ENCODE results near the gene SPACA1. TPM values are rescaled to one million over a fixed set of nuclear protein-coding genes. Genes with fewer than 3 reads are reported as not detected.

Gene SPACA1
- total and polyA plus RNA-seq, 9 of the 15 experiments (the other 6 are each of a cell fraction or from before 2014, with no cell fraction given) = not detected

- Histone ChIP-seq H3K27ac (ENCODE audit: extremely low read depth, low read depth, low read length) (no peak overlapping the region), H3K9me3 (replicated peaks; ENCODE audit: control insufficient read depth, insufficient read depth, low read depth, low read length) (no peaks in the 10 kb centered on the region), H4K20me1 (replicated peaks; ENCODE audit: control insufficient read depth, insufficient read depth, low read length) (no peaks in the 10 kb centered on the region), H3K4me3 (no peak overlapping the region), H3K4me2 (ENCODE audit: insufficient read depth, low read length) (no peak overlapping the region), H3K9ac (ENCODE audit: insufficient read depth in 1 of 2, low read depth in 2 of 2, low read length in 2 of 2) (no peak overlapping the region), H3K4me1 (replicated peaks in 1 of 2; ENCODE audit: control insufficient read depth in 2 of 2, insufficient read depth in 2 of 2, low read length in 2 of 2) (no peaks in the 10 kb centered on the region), H2AFZ (ENCODE audit: low read depth, low read length) (no peak overlapping the region), H3K36me3 (ENCODE audit: control insufficient read depth, insufficient read depth, low read length) (no peaks in the 10 kb centered on the region), H3K27me3 (ENCODE audit: control insufficient read depth in 2 of 2, insufficient read depth in 2 of 2, low read length in 2 of 2) (no peaks in the 10 kb centered on the region; a peak in 2 of 5 replicates), H3K9me1 (ENCODE audit: control insufficient read depth, insufficient read depth, low read length) (no peaks in the 10 kb centered on the region), H3K79me2 (ENCODE audit: control insufficient read depth, insufficient read depth, low read length) (no peaks in the 10 kb centered on the region)
- 0% methylated on average over 2 of the region's 2 CpGs for WGBS (ENCODE audit: insufficient coverage, low coverage, missing lambda C conversion rate)
- no TSS peak for BruUV-seq (replicated peaks)
- no peak for TF ChIP-seq CBX3 (IDR thresholded peaks at IDR 0.05; ENCODE audit: borderline replicate concordance in 1 of 2, low read length in 2 of 2)
- no peak for TF ChIP-seq ZFP30 (CRISPR knock-in tag; IDR thresholded peaks at IDR 0.05; ENCODE audit: borderline replicate concordance)
- TF ChIP-seq HDAC3 (IDR thresholded peaks at IDR 0.05; ENCODE audit: borderline replicate concordance, partially characterized antibody) = no peak
- TF ChIP-seq XRCC3 (IDR thresholded peaks at IDR 0.05) = no peak
- no peak for TF ChIP-seq CHD4 (IDR thresholded peaks at IDR 0.05; ENCODE audit: insufficient read depth, insufficient replicate concordance, low read depth, low read length, poor library complexity, severe bottlenecking)
- intact Hi-C loops (cut with micrococcal nuclease) = no loop called here
- DNase-seq (ENCODE audit: extremely low read depth in 1 of 4, low spot score in 3 of 4) = no peak
- no peak for ATAC-seq
- no peak for FAIRE-seq
- POLR2A ChIA-PET = no interaction called here
- in situ Hi-C loops (cut with MboI) = no loop called here
- CTCF ChIA-PET (ENCODE audit: low intra/inter-chr PET ratio) = no interaction called here
Measured at GRCh38 chr6:88024696-88025095, 22.9 kb upstream of the SPACA1 start.

- H3K27ac ChIP-seq (ENCODE audit: extremely low read depth, low read depth, low read length) = no peak overlapping the region
- H3K9me3 ChIP-seq (replicated peaks; ENCODE audit: control insufficient read depth, insufficient read depth, low read depth, low read length) = no peaks in the 10 kb centered on the region
- H3K4me3 ChIP-seq = no peak overlapping the region
- no TSS peak for BruUV-seq (replicated peaks)
- POLR2A ChIA-PET = no interaction called here
- H3K27me3 ChIP-seq (ENCODE audit: control insufficient read depth in 2 of 2, insufficient read depth in 2 of 2, low read length in 2 of 2) = no peaks in the 10 kb centered on the region
- WGBS (ENCODE audit: insufficient coverage, low coverage, missing lambda C conversion rate) = 6% methylated on average over 1 of the region's 1 CpG
- no peak overlapping the region for H3K4me2 ChIP-seq (ENCODE audit: insufficient read depth, low read length)
- no peaks in the 10 kb centered on the region for H3K79me2 ChIP-seq (ENCODE audit: control insufficient read depth, insufficient read depth, low read length)
- DNase-seq (ENCODE audit: extremely low read depth in 1 of 4, low spot score in 3 of 4) = no peak
- no peaks in the 10 kb centered on the region for H3K4me1 ChIP-seq (replicated peaks in 1 of 2; ENCODE audit: control insufficient read depth in 2 of 2, insufficient read depth in 2 of 2, low read length in 2 of 2)
- no peaks in the 10 kb centered on the region for H4K20me1 ChIP-seq (replicated peaks; ENCODE audit: control insufficient read depth, insufficient read depth, low read length)
- no peak for ATAC-seq
- no peak overlapping the region for H3K9ac ChIP-seq (ENCODE audit: insufficient read depth in 1 of 2, low read depth in 2 of 2, low read length in 2 of 2)
- CTCF ChIA-PET (ENCODE audit: low intra/inter-chr PET ratio) = no interaction called here
- no peaks in the 10 kb centered on the region for H3K9me1 ChIP-seq (ENCODE audit: control insufficient read depth, insufficient read depth, low read length)
- FAIRE-seq = no peak
- intact Hi-C loops (cut with micrococcal nuclease) = no loop called here
- no peaks in the 10 kb centered on the region for H3K36me3 ChIP-seq (ENCODE audit: control insufficient read depth, insufficient read depth, low read length)
- in situ Hi-C loops (cut with MboI) = no loop called here
- no peak overlapping the region for H2AFZ ChIP-seq (ENCODE audit: low read depth, low read length)
- TF ChIP-seq CGGBP1 (CRISPR knock-in tag; IDR thresholded peaks at IDR 0.05) = no peak
- no peak for TF ChIP-seq ESRRA (IDR thresholded peaks at IDR 0.05; ENCODE audit: borderline replicate concordance, low read depth)
- no peak for TF ChIP-seq ZBTB1 (CRISPR knock-in tag; IDR thresholded peaks at IDR 0.05; ENCODE audit: borderline replicate concordance, low read depth)
- no peak for TF ChIP-seq BRF2 (IDR thresholded peaks at IDR 0.05; ENCODE audit: borderline replicate concordance, insufficient read depth, insufficient read length)
- TF ChIP-seq MBD1 (CRISPR knock-in tag; IDR thresholded peaks at IDR 0.05) = no peak
- TF ChIP-seq SMARCA4 (IDR thresholded peaks at IDR 0.05) = no peak
- no peak for TF ChIP-seq ZKSCAN3 (CRISPR knock-in tag; IDR thresholded peaks at IDR 0.05)
- no peak for TF ChIP-seq KLF13 (tag; IDR thresholded peaks at IDR 0.05; ENCODE audit: borderline replicate concordance, low read depth)
Measured at GRCh38 chr6:88031550-88031949, 16.1 kb upstream of the SPACA1 start.

Data from K562 (cell line).